ENCODE results near the gene ASTN2.

DNA sequence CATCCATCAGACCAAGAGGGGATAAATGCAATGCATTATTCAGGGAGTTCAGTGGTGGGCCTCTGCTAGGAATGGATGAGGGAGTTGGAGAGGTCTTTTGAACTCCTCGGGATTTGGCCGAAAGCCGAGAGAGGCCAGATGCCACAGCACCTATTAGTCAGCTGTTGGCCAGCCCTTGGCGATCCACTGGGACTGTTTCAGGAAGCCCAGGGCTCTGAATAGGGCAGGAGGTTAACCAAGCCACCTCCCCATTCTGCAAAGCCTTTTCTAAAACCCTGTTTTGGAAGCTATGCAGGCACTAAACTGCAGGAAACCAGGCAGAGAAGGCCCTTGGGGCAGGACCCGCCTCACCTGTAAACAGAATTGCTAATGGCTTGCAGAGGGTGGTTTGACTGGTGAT is 37.8 kb downstream of the ASTN2 start:
- no peak for TF ChIP-seq EZH2phosphoT487 (IDR thresholded peaks at IDR 0.05; ENCODE audit: insufficient read depth, low read depth)
- TF ChIP-seq EZH2 (IDR thresholded peaks at IDR 0.05; ENCODE audit: insufficient read depth, poor library complexity, severe bottlenecking) = no peak

Measured in GM23248 (cell line).